ENCODE data around the gene PLPP4. TPM values are rescaled to one million over a fixed set of nuclear protein-coding genes. Genes with fewer than 3 reads are reported as not detected.

PLPP4 gene
- total RNA-seq, 1 experiment from 2014 or later, result 9.7 TPM

- no peaks in the 10 kb centered on the region for H3K9me3 ChIP-seq (ENCODE audit: low read length)
- H2AFZ ChIP-seq (ENCODE audit: low read length), result no peak overlapping the region
- no peaks in the 10 kb centered on the region for H3K9me2 ChIP-seq (replicated peaks; ENCODE audit: insufficient read depth, low read length)
- no peak overlapping the region for H3K27ac ChIP-seq (ENCODE audit: low read length)
- no peak overlapping the region for H3K4me3 ChIP-seq (ENCODE audit: low read length)
- no peak for DNase-seq
- H3K9ac ChIP-seq (ENCODE audit: low read length), result no peak overlapping the region
- H3K27me3 ChIP-seq (ENCODE audit: low read length), result no peaks in the 10 kb centered on the region
- no peaks in the 10 kb centered on the region for H4K20me1 ChIP-seq (ENCODE audit: insufficient read depth, low read depth, low read length)
- no peaks in the 10 kb centered on the region for H3K4me1 ChIP-seq (ENCODE audit: low read length)
- H3K4me2 ChIP-seq (ENCODE audit: low read depth, low read length, poor library complexity, severe bottlenecking), result no peak overlapping the region
- H3K79me2 ChIP-seq (ENCODE audit: low read length), result no peaks in the 10 kb centered on the region
- no peaks in the 10 kb centered on the region for H3K36me3 ChIP-seq (ENCODE audit: insufficient read depth, low read length)
These were observed 105.9 kb downstream of the PLPP4 start for GRCh38 chr10:120562956-120563355.

- Histone ChIP-seq H3K27ac (ENCODE audit: low read length) (no peak overlapping the region), H3K36me3 (ENCODE audit: insufficient read depth, low read length) (no peaks in the 10 kb centered on the region), H3K79me2 (ENCODE audit: low read length) (no peaks in the 10 kb centered on the region), H3K4me3 (ENCODE audit: low read length) (no peak overlapping the region), H3K4me2 (ENCODE audit: low read depth, low read length, poor library complexity, severe bottlenecking) (no peak overlapping the region), H3K9me3 (ENCODE audit: low read length) (no peaks in the 10 kb centered on the region), H2AFZ (ENCODE audit: low read length) (no peak overlapping the region), H3K9ac (ENCODE audit: low read length) (no peak overlapping the region), H4K20me1 (ENCODE audit: insufficient read depth, low read depth, low read length) (no peaks in the 10 kb centered on the region), H3K27me3 (ENCODE audit: low read length) (no peaks in the 10 kb centered on the region), H3K4me1 (ENCODE audit: low read length) (no peaks in the 10 kb centered on the region), H3K9me2 (replicated peaks; ENCODE audit: insufficient read depth, low read length) (no peaks in the 10 kb centered on the region)
- DNase-seq, result no peak
These were observed 113.4 kb downstream of the PLPP4 start for GRCh38 chr10:120570418-120570817.

DNA sequence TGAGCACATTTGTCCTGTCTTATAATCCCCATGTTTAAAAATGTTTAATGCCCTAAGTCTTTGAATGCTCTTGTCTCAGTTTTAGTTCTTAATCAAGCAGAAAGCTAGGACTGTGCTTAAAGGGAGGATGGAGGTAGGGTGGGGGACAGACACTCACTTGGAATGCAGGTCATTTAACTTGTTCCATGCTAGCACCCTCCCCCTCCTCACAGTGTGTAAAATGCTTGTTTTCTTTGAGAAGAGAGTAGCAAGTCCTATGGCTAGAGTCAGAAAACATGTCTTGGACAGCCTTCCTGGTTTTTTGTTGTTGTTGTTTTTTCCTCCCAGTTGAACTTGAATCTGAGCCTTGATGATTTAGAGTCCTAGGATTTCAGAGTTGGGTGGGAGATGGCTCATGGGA is 114.2 kb downstream of the PLPP4 start:
- no peaks in the 10 kb centered on the region for H3K4me1 ChIP-seq (ENCODE audit: low read length)
- DNase-seq, result no peak
- no peaks in the 10 kb centered on the region for H3K9me3 ChIP-seq (ENCODE audit: low read length)
- no peaks in the 10 kb centered on the region for H3K79me2 ChIP-seq (ENCODE audit: low read length)
- no peaks in the 10 kb centered on the region for H4K20me1 ChIP-seq (ENCODE audit: insufficient read depth, low read depth, low read length)
- H3K9me2 ChIP-seq (replicated peaks; ENCODE audit: insufficient read depth, low read length), result no peaks in the 10 kb centered on the region
- no peak overlapping the region for H3K4me2 ChIP-seq (ENCODE audit: low read depth, low read length, poor library complexity, severe bottlenecking)
- H3K9ac ChIP-seq (ENCODE audit: low read length), result no peak overlapping the region
- H3K27me3 ChIP-seq (ENCODE audit: low read length), result no peaks in the 10 kb centered on the region
- no peak overlapping the region for H3K4me3 ChIP-seq (ENCODE audit: low read length)
- no peak overlapping the region for H3K27ac ChIP-seq (ENCODE audit: low read length)
- H2AFZ ChIP-seq (ENCODE audit: low read length), result no peak overlapping the region
- H3K36me3 ChIP-seq (ENCODE audit: insufficient read depth, low read length), result no peaks in the 10 kb centered on the region

- Histone ChIP-seq H3K27me3 (ENCODE audit: low read length) (no peaks in the 10 kb centered on the region), H3K9me2 (replicated peaks; ENCODE audit: insufficient read depth, low read length) (no peaks in the 10 kb centered on the region), H3K27ac (ENCODE audit: low read length) (no peak overlapping the region), H3K9ac (ENCODE audit: low read length) (no peak overlapping the region), H3K4me3 (ENCODE audit: low read length) (no peak overlapping the region), H3K9me3 (ENCODE audit: low read length) (no peaks in the 10 kb centered on the region), H4K20me1 (ENCODE audit: insufficient read depth, low read depth, low read length) (no peaks in the 10 kb centered on the region), H3K79me2 (ENCODE audit: low read length) (no peaks in the 10 kb centered on the region), H3K36me3 (ENCODE audit: insufficient read depth, low read length) (no peaks in the 10 kb centered on the region), H2AFZ (ENCODE audit: low read length) (no peak overlapping the region), H3K4me1 (ENCODE audit: low read length) (no peaks in the 10 kb centered on the region), H3K4me2 (ENCODE audit: low read depth, low read length, poor library complexity, severe bottlenecking) (no peak overlapping the region)
- DNase-seq, result no peak
These were observed 115.3 kb downstream of the PLPP4 start for GRCh38 chr10:120572307-120572706.

GRCh38 chr10:120573355-120573754 is 116.3 kb downstream of the PLPP4 start:
- no peaks in the 10 kb centered on the region for H3K9me3 ChIP-seq (ENCODE audit: low read length)
- H3K27ac ChIP-seq (ENCODE audit: low read length), result no peak overlapping the region
- H3K4me1 ChIP-seq (ENCODE audit: low read length), result no peaks in the 10 kb centered on the region
- no peak overlapping the region for H3K4me2 ChIP-seq (ENCODE audit: low read depth, low read length, poor library complexity, severe bottlenecking)
- no peak for DNase-seq
- no peak overlapping the region for H3K9ac ChIP-seq (ENCODE audit: low read length)
- no peak overlapping the region for H2AFZ ChIP-seq (ENCODE audit: low read length)
- H3K27me3 ChIP-seq (ENCODE audit: low read length), result no peaks in the 10 kb centered on the region
- H3K9me2 ChIP-seq (replicated peaks; ENCODE audit: insufficient read depth, low read length), result no peaks in the 10 kb centered on the region
- no peaks in the 10 kb centered on the region for H3K79me2 ChIP-seq (ENCODE audit: low read length)
- H3K36me3 ChIP-seq (ENCODE audit: insufficient read depth, low read length), result no peaks in the 10 kb centered on the region
- no peaks in the 10 kb centered on the region for H4K20me1 ChIP-seq (ENCODE audit: insufficient read depth, low read depth, low read length)
- H3K4me3 ChIP-seq (ENCODE audit: low read length), result no peak overlapping the region

GRCh38 chr10:120574981-120575380 is 118.0 kb downstream of the PLPP4 start:
- no peak for DNase-seq
- Histone ChIP-seq H3K27me3 (ENCODE audit: low read length) (no peaks in the 10 kb centered on the region), H3K36me3 (ENCODE audit: insufficient read depth, low read length) (no peaks in the 10 kb centered on the region), H3K79me2 (ENCODE audit: low read length) (no peaks in the 10 kb centered on the region), H2AFZ (ENCODE audit: low read length) (no peak overlapping the region), H4K20me1 (ENCODE audit: insufficient read depth, low read depth, low read length) (no peaks in the 10 kb centered on the region), H3K9ac (ENCODE audit: low read length) (no peak overlapping the region), H3K9me3 (ENCODE audit: low read length) (no peaks in the 10 kb centered on the region), H3K4me1 (ENCODE audit: low read length) (no peaks in the 10 kb centered on the region), H3K27ac (ENCODE audit: low read length) (no peak overlapping the region), H3K9me2 (replicated peaks; ENCODE audit: insufficient read depth, low read length) (no peaks in the 10 kb centered on the region), H3K4me2 (ENCODE audit: low read depth, low read length, poor library complexity, severe bottlenecking) (no peak overlapping the region), H3K4me3 (ENCODE audit: low read length) (no peak overlapping the region)

DNA sequence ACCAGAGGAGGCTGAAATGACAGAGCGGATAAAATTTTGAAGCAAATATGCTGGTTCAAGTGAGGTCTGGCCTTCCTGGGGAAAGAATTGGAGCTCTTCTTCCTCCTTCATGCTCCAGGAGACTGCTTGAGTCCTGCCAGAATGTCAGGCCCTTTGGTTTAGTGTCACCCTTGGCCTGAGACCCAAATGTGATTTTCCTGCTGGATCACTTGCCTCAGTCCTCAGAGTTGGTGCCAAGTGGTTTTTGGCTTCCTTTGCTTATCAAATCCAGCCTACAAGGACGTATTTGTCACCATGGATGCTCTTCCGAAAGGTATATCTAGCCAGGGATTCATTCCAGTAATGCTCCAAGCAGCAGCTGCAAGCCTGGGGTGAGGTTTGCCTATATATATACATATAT is 118.4 kb downstream of the PLPP4 start:
- no peaks in the 10 kb centered on the region for H3K9me2 ChIP-seq (replicated peaks; ENCODE audit: insufficient read depth, low read length)
- H2AFZ ChIP-seq (ENCODE audit: low read length), result no peak overlapping the region
- no peak overlapping the region for H3K4me2 ChIP-seq (ENCODE audit: low read depth, low read length, poor library complexity, severe bottlenecking)

DNA sequence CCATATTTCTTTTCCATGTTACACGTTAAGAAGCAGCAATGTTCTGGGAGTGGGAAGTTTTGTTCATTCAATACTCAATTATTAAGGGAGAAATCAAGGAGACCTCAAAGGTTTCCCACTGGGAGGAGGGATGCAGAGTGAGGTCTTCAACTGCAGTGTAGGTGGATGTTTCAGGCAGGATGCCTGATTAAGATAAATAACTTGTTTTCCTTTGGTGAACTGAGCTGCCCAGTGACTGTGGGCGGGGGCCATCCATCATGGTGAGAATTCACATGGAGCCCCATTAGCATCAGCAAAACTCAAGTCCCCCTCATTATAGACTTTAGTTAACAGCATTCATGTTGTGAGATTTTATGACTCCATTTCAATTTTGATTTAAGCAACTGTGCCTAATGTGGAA is 121.1 kb downstream of the PLPP4 start:
- Histone ChIP-seq H3K27ac (ENCODE audit: low read length) (no peak overlapping the region), H3K27me3 (ENCODE audit: low read length) (no peaks in the 10 kb centered on the region), H3K9me2 (replicated peaks; ENCODE audit: insufficient read depth, low read length) (no peaks in the 10 kb centered on the region), H3K4me2 (ENCODE audit: low read depth, low read length, poor library complexity, severe bottlenecking) (no peak overlapping the region), H3K36me3 (ENCODE audit: insufficient read depth, low read length) (no peaks in the 10 kb centered on the region), H3K4me1 (ENCODE audit: low read length) (no peaks in the 10 kb centered on the region), H3K4me3 (ENCODE audit: low read length) (no peak overlapping the region), H4K20me1 (ENCODE audit: insufficient read depth, low read depth, low read length) (no peaks in the 10 kb centered on the region), H3K79me2 (ENCODE audit: low read length) (no peaks in the 10 kb centered on the region), H2AFZ (ENCODE audit: low read length) (no peak overlapping the region), H3K9me3 (ENCODE audit: low read length) (no peaks in the 10 kb centered on the region), H3K9ac (ENCODE audit: low read length) (no peak overlapping the region)
- no peak for DNase-seq

More for the DNA sequence above, 118.4 kb downstream of the PLPP4 start:
- Histone ChIP-seq H3K36me3 (ENCODE audit: insufficient read depth, low read length) (no peaks in the 10 kb centered on the region), H3K9ac (ENCODE audit: low read length) (no peak overlapping the region), H3K27ac (ENCODE audit: low read length) (no peak overlapping the region), H3K4me3 (ENCODE audit: low read length) (no peak overlapping the region), H3K79me2 (ENCODE audit: low read length) (no peaks in the 10 kb centered on the region), H3K9me3 (ENCODE audit: low read length) (no peaks in the 10 kb centered on the region), H4K20me1 (ENCODE audit: insufficient read depth, low read depth, low read length) (no peaks in the 10 kb centered on the region), H3K4me1 (ENCODE audit: low read length) (no peaks in the 10 kb centered on the region), H3K27me3 (ENCODE audit: low read length) (no peaks in the 10 kb centered on the region)
- no peak for DNase-seq

DNA sequence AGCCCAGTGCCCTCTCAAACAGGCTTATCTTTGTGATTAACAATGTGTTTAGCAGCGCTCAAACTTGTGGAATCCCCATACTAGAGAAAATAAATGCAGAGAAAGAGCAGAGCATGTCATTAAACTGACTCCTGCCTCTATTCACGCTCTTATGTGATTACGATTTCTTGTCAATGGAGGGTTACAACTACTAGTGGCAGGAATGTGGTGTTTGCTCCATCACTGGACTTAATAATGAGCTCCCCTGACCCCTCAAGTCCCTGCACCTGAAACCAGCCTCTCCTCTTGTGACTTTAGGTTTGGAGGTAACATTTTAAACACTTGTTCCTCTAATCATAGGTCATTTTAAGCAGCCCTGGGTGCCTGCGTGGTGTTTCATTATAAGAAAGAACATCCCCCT is 121.9 kb downstream of the PLPP4 start:
- H3K27me3 ChIP-seq (ENCODE audit: low read length), result no peaks in the 10 kb centered on the region
- H3K36me3 ChIP-seq (ENCODE audit: insufficient read depth, low read length), result no peaks in the 10 kb centered on the region
- H3K4me3 ChIP-seq (ENCODE audit: low read length), result no peak overlapping the region
- H3K79me2 ChIP-seq (ENCODE audit: low read length), result no peaks in the 10 kb centered on the region
- no peak for DNase-seq
- H3K4me2 ChIP-seq (ENCODE audit: low read depth, low read length, poor library complexity, severe bottlenecking), result no peak overlapping the region
- H4K20me1 ChIP-seq (ENCODE audit: insufficient read depth, low read depth, low read length), result no peaks in the 10 kb centered on the region
- H2AFZ ChIP-seq (ENCODE audit: low read length), result no peak overlapping the region
- H3K9me2 ChIP-seq (replicated peaks; ENCODE audit: insufficient read depth, low read length), result no peaks in the 10 kb centered on the region
- no peak overlapping the region for H3K9ac ChIP-seq (ENCODE audit: low read length)
- no peak overlapping the region for H3K27ac ChIP-seq (ENCODE audit: low read length)
- no peaks in the 10 kb centered on the region for H3K9me3 ChIP-seq (ENCODE audit: low read length)
- H3K4me1 ChIP-seq (ENCODE audit: low read length), result no peaks in the 10 kb centered on the region

All from Karpas-422 (cell line).